Mesodermal cell (in vitro differentiated cells): ENCODE data around the gene HERC4.

Experiments used
- H3K27ac ChIP-seq: 2 replicates; pipeline ENCODE4 v1.7.0; 2013; ENCODE audit warnings: mild to moderate bottlenecking, low read depth, low read length, moderate library complexity; ENCODE audit not compliant: severe bottlenecking
- H3K36me3 ChIP-seq: 2 replicates; pipeline ENCODE4 v1.7.1; 2013; ENCODE audit warnings: mild to moderate bottlenecking, low read length, moderate library complexity; ENCODE audit not compliant: control insufficient read depth, insufficient read depth
- H3K4me1 ChIP-seq: one replicate; pipeline ENCODE4 v1.7.1; 2013; ENCODE audit warnings: mild to moderate bottlenecking, low read length; ENCODE audit not compliant: insufficient read depth, control insufficient read depth, poor library complexity, severe bottlenecking
- H3K4me3 ChIP-seq: 2 replicates; pipeline ENCODE4 v1.7.0; 2013; ENCODE audit warnings: low read length, control low read depth, mild to moderate bottlenecking; ENCODE audit not compliant: insufficient read depth, poor library complexity, severe bottlenecking; ENCODE audit errors: extremely low read depth
- H3K9me3 ChIP-seq: 2 replicates; pipeline ENCODE4 v1.7.1; 2013; ENCODE audit warnings: mild to moderate bottlenecking, low read length, moderate library complexity; ENCODE audit not compliant: control insufficient read depth
- WGBS, 2 experiments: methylation state at CpG; one replicate each; pipeline ENCODE4 v1.1.5; 2013; ENCODE audit warnings: missing lambda C conversion rate in 2 of 2; ENCODE audit not compliant: insufficient coverage in 2 of 2; 5-methylcytosine and 5-hydroxymethylcytosine counted together

The HERC4 gene

DNA sequence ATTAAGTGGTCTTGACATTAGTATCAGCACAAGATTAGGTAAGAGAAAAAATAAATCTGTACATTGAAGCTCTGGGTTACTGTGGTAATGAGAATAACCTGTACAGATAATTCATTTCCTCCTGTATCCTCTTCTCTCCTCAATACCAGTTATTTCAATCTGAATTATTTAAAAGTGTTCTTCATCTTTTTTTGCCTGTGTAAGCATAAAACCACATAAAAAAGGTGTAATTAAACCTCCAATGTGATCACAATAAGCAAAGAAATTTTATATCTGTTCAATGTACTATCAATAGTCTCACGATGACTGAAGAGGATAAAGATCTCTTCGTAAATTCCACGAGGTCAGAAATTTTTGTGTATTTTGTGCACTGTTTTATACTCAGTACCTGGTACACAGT lies 33.0 kb upstream of the HERC4 start:
- Histone ChIP-seq H3K9me3 (no peaks in the 10 kb centered on the region), H3K4me3 (no peak overlapping the region), H3K4me1 (peaks cover 4% of the 10 kb centered on the region), H3K36me3 (no peaks in the 10 kb centered on the region), H3K27ac (no peak overlapping the region)
- WGBS, 2 experiments: 92% methylated on average over 2 of the region's 3 CpGs; no CpG with 5 or more reads in 1 of the 2 experiments

DNA sequence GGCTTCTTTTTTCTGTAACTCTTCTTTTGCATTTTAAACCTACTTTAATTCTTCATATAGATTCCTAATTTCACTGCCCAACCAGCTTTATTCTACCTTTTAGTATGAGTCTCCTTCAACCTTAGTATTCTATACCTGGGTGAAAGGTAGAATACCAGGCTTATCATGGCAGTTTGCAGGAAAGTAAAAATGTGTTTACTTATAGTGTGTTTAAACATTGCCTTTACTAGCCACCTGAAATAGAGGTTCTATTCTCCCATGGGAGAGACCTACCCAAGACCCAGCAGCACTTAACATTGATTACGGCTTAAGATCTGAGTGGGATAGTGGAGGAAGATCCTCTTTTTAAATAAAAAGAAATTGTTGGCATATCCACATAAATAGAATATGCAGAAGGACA lies 32.6 kb upstream of the HERC4 start:
- Histone ChIP-seq H3K27ac (no peak overlapping the region), H3K36me3 (no peaks in the 10 kb centered on the region), H3K4me3 (no peak overlapping the region), H3K9me3 (no peaks in the 10 kb centered on the region), H3K4me1 (peaks cover 4% of the 10 kb centered on the region)
- no CpG with 5 or more reads among the region's 1 CpG for WGBS, 2 experiments

DNA sequence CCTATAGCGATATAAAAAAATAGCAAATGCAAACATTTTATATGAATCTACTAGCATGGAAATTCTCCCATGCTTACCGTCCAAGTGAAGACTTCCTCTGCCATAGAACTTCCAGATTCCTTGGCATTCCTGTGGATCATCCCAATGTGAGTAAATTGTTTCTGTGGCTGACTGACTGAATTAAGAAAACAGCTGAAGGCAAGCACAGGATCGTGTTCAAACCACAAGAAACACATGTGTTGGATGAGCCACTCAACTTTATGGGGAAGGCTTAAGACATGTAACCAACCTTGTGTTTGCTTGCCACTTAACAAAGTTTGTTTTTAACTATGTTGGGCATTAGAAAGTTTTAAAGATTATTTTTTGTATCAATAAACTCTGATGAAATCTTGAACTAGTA lies 31.6 kb upstream of the HERC4 start:
- Histone ChIP-seq H3K9me3 (no peaks in the 10 kb centered on the region), H3K4me3 (no peak overlapping the region), H3K36me3 (no peaks in the 10 kb centered on the region), H3K27ac (no peak overlapping the region), H3K4me1 (peaks cover 4% of the 10 kb centered on the region)
- 60 to 70% methylated on average over 1 of the region's 3 CpGs for WGBS, 2 experiments

DNA sequence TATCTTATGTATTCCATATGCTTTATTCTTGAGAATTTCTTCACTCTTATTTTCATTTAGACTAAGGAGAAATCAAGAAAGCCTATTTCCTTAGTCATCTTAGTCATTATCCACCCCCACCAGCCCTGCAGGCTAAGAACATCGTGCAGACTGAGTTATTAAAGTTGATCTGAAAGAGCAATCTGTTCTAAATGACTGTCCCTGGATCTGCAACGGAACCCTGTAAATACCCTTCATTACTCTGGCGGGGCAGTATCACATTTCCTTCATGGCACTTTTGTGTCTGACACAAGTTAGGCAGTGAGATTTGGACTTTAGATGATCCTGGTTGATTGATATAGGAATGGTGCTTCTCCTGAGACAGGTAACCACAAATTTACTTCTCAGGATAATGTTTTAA lies 30.7 kb upstream of the HERC4 start:
- Histone ChIP-seq H3K4me1 (peaks cover 4% of the 10 kb centered on the region), H3K27ac (no peak overlapping the region), H3K36me3 (no peaks in the 10 kb centered on the region), H3K4me3 (no peak overlapping the region), H3K9me3 (no peaks in the 10 kb centered on the region)
- WGBS, 2 experiments: 79% methylated on average over 2 of the region's 3 CpGs; no CpG with 5 or more reads in 1 of the 2 experiments

DNA sequence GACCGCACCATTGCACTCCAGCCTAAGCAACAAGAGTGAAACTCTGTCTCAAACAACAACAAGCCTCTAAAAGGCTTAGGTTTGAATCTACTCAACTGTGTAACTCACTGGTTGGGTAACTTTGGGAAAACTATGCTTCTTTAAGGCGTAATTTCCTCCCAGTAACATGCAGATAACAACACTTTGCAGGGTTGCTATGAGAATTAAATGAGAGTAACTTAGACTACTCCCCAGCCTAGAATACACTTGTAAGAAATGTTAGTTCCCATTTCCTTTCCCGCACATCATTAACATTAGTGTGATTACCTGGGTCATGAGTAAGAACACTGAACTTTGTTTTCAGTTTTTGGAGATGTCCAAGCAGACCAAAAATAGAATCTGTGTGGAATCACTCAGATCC lies 28.8 kb upstream of the HERC4 start:
- H3K9me3 ChIP-seq: no peaks in the 10 kb centered on the region
- H3K4me3 ChIP-seq: no peak overlapping the region
- peaks cover 4% of the 10 kb centered on the region for H3K4me1 ChIP-seq
- H3K27ac ChIP-seq: no peak overlapping the region
- WGBS, 2 experiments: no CpG with 5 or more reads among the region's 3 CpGs
- no peaks in the 10 kb centered on the region for H3K36me3 ChIP-seq

DNA sequence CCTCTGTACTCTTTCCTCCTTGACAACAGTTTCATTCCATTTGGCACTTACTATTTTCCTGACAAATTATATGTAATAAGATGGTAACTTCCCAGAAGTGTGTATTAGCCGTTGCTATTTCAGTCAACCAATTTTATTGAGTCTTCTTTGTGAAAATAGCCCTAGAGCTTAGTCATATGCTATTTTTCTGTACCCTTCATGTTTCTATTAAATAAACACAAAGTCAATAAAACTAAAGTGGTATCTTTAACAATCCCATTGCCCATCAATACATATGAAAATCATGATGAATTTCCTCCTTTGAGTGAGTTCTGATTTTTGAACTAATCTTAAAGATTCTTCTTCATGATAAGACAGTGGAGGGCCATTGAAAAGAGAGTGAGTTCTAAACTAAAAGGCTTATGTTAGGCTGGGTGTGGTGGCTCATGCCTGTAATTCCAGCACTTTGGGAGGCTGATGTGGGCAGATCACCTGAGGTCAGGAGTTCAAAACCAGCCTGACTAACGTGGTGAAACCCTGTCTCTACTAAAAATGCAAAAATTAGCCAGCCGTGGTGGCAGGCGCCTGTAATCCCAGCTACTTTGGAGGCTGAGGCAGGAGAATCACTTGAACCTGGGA lies 28.3 kb upstream of the HERC4 start:
- WGBS, 2 experiments: 84 to 100% methylated on average over 3 of the region's 4 CpGs
- H3K4me3 ChIP-seq: no peak overlapping the region
- no peak overlapping the region for H3K27ac ChIP-seq
- H3K36me3 ChIP-seq: no peaks in the 10 kb centered on the region
- peaks cover 4% of the 10 kb centered on the region for H3K4me1 ChIP-seq
- no peaks in the 10 kb centered on the region for H3K9me3 ChIP-seq

DNA sequence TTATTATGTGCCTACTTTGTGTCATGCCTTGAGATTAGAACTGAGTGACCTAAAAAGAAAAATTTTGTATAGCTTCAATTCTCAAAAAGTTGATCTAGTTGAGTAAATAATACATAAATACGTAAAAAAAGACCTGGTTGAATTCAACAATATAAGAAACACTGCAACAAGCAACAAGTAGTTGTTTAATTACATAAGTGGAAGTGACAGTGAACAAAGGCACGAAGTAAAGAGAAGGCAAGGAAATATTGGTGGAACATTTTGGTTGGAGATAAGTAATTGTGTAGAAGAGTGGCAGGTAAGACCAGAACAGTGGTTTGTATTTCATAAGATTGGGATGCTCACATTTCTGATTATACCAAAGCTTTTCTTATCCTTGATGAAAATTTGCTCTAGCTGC lies 26.0 kb upstream of the HERC4 start:
- no peak overlapping the region for H3K4me3 ChIP-seq
- WGBS, 2 experiments: 91 to 100% methylated on average over 1 of the region's 2 CpGs

DNA sequence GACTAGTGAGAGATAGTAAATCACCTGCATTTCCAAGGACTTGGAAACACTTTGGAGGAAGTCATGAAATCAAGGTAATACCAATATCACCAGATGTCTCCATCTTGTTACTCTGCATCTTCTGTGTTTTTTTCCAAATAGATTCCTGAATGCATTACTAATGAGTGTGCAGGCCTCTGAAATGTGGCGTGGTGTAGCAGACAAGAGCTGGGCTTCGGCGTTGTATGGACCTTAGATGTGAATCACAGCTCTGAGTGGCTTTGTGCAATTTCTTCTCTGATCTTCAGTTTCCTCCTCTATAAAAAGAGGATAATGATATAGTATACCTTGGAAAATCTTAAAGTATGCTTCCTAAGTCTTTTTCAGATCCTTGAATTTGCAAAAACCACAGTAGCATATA lies 24.7 kb upstream of the HERC4 start:
- Histone ChIP-seq H3K4me3 (no peak overlapping the region), H3K27ac (no peak overlapping the region), H3K36me3 (no peaks in the 10 kb centered on the region), H3K4me1 (no peaks in the 10 kb centered on the region), H3K9me3 (no peaks in the 10 kb centered on the region)
- 93 to 95% methylated on average over 3 of the region's 3 CpGs for WGBS, 2 experiments

More for the DNA sequence above, 26.0 kb upstream of the HERC4 start:
- Histone ChIP-seq H3K4me1 (no peaks in the 10 kb centered on the region), H3K36me3 (no peaks in the 10 kb centered on the region), H3K9me3 (no peaks in the 10 kb centered on the region), H3K27ac (no peak overlapping the region)

DNA sequence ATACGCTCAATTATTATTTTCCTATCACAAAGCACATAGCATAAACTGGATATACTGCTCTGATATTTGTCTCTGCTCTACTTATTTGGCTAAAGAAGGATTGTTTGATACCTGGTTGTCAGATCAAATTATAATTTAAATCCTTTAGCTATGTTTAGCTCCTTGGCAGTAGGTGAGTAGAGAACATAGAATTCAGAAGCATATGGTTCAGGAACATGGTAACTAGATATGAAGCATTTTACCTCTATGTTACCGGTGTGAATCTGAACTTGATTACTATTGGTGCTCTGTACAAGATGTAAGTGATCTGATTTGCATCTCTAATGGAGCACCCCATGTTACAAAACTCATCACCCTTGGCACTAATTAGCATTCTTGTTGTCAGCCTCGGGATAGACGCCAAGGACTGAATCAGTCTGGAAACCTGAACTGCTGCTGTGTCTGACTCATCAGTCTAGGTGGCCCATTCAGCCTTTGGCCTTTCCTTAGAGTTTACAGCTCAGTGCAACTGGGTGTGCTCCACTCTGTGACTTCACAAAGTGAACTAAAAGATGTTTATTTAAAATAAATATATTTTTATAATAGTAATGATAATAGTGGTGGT lies 21.9 kb upstream of the HERC4 start:
- Histone ChIP-seq H3K9me3 (no peaks in the 10 kb centered on the region), H3K4me1 (no peaks in the 10 kb centered on the region), H3K36me3 (no peaks in the 10 kb centered on the region), H3K27ac (no peak overlapping the region), H3K4me3 (no peak overlapping the region)
- 0 to 10% methylated on average over 2 of the region's 4 CpGs for WGBS, 2 experiments

DNA sequence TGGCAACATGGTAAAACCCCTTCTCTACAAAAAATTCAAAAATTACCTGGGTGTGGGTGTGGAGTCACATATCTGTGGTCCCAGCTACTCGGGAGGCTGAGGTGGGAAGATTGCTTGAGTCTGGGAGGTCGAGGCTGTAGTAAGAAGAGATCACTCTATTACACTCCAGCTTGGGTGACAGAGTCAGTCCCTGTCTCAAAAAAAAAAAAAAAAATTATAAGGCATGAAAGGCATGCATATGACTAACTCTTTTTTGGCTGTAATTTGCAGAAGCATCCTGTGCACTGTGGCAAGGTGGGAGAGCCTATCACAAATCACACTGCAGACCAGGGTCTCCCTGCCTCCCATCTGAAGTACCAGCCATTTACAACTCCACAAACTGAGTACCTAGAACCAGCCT lies 20.1 kb upstream of the HERC4 start:
- no peak overlapping the region for H3K4me3 ChIP-seq
- no CpG with 5 or more reads among the region's 2 CpGs for WGBS, 2 experiments
- H3K27ac ChIP-seq: no peak overlapping the region
- H3K9me3 ChIP-seq: no peaks in the 10 kb centered on the region
- H3K4me1 ChIP-seq: no peaks in the 10 kb centered on the region
- no peaks in the 10 kb centered on the region for H3K36me3 ChIP-seq

DNA sequence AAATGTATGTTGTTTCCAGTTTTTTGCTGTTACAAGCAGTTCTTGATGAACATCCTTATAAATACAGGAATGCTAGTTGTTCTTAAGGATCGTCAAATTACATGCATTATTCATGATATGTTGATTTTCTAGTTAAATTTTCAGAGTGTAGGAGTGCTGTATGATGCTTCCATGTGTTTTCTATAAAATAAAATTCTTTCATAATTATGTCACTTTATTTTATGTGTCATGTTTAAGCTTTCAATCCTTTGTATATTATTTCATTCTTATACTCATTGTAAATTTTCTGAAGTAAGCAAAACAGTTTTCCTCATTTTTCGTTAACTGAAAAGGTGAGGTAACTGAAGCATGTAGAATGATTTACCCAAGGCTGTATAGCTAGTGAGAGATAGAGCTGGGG lies 17.4 kb upstream of the HERC4 start:
- 88 to 100% methylated on average over 1 of the region's 2 CpGs for WGBS, 2 experiments
- Histone ChIP-seq H3K4me1 (peaks cover 10% of the 10 kb centered on the region), H3K9me3 (no peaks in the 10 kb centered on the region)

More for the DNA sequence above, 17.4 kb upstream of the HERC4 start:
- no peaks in the 10 kb centered on the region for H3K36me3 ChIP-seq
- H3K4me3 ChIP-seq: no peak overlapping the region
- H3K27ac ChIP-seq: no peak overlapping the region
